MM.1S (cell line): ENCODE measurements around the gene KRTAP27-1.

Experiments used
- CTCF ChIP-seq: fragments of 300-600 bp; sonication (generic); IDR thresholded peaks from 2 replicates; pipeline ENCODE4 v1.5.1; 2016; ENCODE audit warnings: antibody characterized with exemption, low read length, mixed read lengths
- EZH2 ChIP-seq: fragments of 300-600 bp; sonication (generic); optimal IDR thresholded peaks from 2 replicates; pipeline ENCODE3; 2017; ENCODE audit warnings: low read depth, mild to moderate bottlenecking, antibody characterized with exemption, low read length, mixed read lengths
- EZH2phosphoT487 ChIP-seq: fragments of 300-600 bp; sonication (generic); IDR thresholded peaks from 2 replicates; pipeline ENCODE4 v1.6.1; 2018; ENCODE audit warnings: antibody characterized with exemption, low read length

- no peak for TF ChIP-seq CTCF
- TF ChIP-seq EZH2 = no peak
- TF ChIP-seq EZH2phosphoT487 = no peak
Observed at GRCh38 chr21:30306884-30307283, 30.6 kb downstream of the KRTAP27-1 start.
